ENCODE measurements around the gene AGBL3.

GRCh38 chr7:135109976-135110375 is 123.7 kb downstream of the AGBL3 start:
- TF ChIP-seq POLR2A (IDR thresholded peaks at IDR 0.05), result no peak
- TF ChIP-seq, protein P1, sequence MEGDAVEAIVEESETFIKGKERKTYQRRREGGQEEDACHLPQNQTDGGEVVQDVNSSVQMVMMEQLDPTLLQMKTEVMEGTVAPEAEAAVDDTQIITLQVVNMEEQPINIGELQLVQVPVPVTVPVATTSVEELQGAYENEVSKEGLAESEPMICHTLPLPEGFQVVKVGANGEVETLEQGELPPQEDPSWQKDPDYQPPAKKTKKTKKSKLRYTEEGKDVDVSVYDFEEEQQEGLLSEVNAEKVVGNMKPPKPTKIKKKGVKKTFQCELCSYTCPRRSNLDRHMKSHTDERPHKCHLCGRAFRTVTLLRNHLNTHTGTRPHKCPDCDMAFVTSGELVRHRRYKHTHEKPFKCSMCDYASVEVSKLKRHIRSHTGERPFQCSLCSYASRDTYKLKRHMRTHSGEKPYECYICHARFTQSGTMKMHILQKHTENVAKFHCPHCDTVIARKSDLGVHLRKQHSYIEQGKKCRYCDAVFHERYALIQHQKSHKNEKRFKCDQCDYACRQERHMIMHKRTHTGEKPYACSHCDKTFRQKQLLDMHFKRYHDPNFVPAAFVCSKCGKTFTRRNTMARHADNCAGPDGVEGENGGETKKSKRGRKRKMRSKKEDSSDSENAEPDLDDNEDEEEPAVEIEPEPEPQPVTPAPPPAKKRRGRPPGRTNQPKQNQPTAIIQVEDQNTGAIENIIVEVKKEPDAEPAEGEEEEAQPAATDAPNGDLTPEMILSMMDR (IDR thresholded peaks at IDR 0.05), result no peak

Data from uterus (tissue), 2 donors.